GM10266 (cell line): ENCODE measurements around the gene CLDN14.

Source experiments
- DNase-seq: peaks from one replicate; pipeline ENCODE4 v3.0.0; 2012; ENCODE audit errors: extremely low spot score
- TF ChIP-seq, protein P1 (sequence below): IDR thresholded peaks from 2 replicates; pipeline ENCODE4 v1.5.1; 2012; ENCODE audit warnings: mild to moderate bottlenecking, low read depth; ENCODE audit not compliant: control insufficient read depth, insufficient read depth; ENCODE audit errors: missing control alignments

Gene CLDN14

DNA sequence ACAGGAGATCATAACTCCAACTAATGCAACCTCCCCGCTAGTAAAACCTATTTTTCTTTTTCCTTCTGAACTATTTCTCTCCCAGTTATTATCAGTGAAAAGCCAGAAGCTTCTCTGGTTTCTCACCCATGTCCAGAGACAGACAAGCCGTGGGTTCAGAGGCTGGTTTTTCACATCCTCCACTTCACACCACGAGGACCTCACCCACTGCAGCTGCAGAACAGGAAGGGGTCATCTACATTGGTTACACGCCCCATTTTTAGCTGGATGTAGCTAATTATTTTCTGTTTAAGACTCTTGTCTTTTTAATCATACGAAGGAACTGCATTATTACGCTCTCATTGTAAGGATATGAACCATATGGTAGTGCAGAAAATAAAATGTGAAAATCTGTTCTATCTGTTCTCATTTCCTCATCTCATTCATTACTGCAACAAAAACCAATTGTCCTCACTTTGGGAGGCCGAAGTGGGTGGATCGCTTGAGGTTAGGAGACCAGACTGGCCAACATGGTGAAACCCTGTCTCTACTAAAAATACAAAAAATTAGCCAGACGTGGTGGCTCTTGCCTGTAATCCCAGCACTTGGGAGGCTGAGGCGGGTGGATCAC is 39.1 kb upstream of the CLDN14 start:
- no peak for DNase-seq
- TF ChIP-seq, protein P1, sequence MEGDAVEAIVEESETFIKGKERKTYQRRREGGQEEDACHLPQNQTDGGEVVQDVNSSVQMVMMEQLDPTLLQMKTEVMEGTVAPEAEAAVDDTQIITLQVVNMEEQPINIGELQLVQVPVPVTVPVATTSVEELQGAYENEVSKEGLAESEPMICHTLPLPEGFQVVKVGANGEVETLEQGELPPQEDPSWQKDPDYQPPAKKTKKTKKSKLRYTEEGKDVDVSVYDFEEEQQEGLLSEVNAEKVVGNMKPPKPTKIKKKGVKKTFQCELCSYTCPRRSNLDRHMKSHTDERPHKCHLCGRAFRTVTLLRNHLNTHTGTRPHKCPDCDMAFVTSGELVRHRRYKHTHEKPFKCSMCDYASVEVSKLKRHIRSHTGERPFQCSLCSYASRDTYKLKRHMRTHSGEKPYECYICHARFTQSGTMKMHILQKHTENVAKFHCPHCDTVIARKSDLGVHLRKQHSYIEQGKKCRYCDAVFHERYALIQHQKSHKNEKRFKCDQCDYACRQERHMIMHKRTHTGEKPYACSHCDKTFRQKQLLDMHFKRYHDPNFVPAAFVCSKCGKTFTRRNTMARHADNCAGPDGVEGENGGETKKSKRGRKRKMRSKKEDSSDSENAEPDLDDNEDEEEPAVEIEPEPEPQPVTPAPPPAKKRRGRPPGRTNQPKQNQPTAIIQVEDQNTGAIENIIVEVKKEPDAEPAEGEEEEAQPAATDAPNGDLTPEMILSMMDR, result no peak

- TF ChIP-seq, protein P1, result no peak
- no peak for DNase-seq
Observed at GRCh38 chr21:36517366-36518075, 37.6 kb upstream of the CLDN14 start.

DNA sequence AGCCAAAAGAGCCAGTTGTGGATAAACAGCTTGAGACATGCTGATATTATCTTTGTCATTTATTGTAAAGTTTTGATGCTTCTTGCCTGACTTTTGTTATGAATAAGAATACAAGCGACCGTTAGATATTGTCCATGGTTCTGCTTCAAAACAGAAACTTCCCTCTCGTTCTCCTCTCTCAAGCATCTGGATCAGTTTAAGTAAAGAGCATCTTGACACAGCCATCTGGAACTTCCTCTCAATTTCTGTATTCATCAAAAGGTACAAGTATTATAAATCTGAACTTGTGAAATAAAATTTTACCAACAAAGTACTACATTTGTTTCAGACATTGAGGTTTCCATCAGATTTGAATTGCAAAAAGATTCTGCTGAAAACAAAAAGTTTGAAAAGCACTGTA is 36.4 kb upstream of the CLDN14 start:
- no peak for DNase-seq
- TF ChIP-seq, protein P1, result no peak

DNA sequence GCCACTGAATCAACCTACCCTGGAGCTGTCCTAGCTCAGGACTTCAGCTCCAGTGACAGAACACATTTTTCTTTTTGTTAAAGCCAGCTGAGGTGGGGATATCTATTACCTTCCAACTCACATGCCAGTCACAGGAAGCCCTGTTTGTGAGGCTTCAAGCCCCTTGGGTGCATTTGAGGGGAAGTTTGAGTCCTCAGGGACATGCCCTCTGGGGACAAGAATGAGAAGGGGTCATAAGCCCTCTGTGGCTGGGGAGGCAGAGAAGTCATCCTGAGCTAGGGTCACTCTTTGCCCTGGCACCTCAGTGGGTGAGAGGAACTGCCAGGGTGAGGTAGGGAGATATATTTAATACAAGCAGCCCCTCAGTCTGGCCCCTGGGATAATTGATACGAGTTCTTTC is 33.5 kb upstream of the CLDN14 start:
- TF ChIP-seq, protein P1, result no peak
- DNase-seq, result no peak

- TF ChIP-seq, protein P1, result no peak
- DNase-seq, result no peak
Observed at GRCh38 chr21:36512971-36513370, 33.0 kb upstream of the CLDN14 start.

DNA sequence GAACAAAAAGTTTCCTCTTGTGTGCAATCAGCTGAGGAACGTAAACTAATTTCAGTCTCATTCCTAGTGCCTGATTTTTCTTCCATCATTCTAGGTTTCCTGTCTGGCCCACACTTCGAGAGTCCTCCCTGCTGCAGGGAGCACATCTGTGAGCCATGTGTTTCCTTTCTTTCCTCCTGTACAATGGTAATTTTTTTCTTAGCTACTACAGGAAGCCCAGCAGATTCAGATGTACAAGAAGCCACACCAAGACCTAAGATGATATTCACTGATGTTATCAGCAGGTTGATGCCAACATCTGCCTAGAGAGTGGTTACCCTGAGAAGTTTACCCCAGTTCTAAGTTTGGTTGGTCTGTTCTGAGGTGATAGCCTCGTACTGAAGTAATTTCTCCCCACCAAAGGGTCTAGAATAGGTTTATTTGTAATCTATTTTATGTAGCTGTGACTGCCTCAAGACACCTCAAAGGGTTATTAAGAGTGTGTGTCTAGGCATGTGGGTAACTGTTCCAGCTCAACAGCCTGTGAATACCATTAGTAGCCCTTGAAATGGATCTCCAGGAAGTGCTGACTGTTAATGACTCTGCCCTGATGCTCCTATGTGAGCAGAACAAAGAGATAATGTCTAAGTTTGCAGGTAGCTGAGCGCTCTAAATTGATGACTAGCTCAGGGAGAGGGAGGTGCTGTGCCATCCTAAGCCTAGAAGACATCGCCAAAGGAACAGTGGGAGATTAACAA is 31.7 kb upstream of the CLDN14 start:
- no peak for DNase-seq
- TF ChIP-seq, protein P1, result no peak

GRCh38 chr21:36510911-36511310 is 31.0 kb upstream of the CLDN14 start:
- TF ChIP-seq, protein P1, result no peak
- no peak for DNase-seq
